GM12878 (cell line): ENCODE data around the gene NUDCD3. TPM values are rescaled to one million over a fixed set of nuclear protein-coding genes. Genes with fewer than 3 reads are reported as not detected.

Source experiments
- ATAC-seq: fragments of 200-7000 bp; cut with Tn5 transposase; 3 replicates; pipeline ENCODE4 v1.9.1; 2020; ENCODE audit warnings: mild to moderate bottlenecking, moderate library complexity
- BruUV-seq: library from RNA; stranded (reverse); fragments of 400-500 nt; replicated peaks from 2 replicates; lab custom pipeline; 2021; lab: Mats Ljungman, UMichigan
- CTCF ChIA-PET: fragments of 300-600 bp; sonication (Branson Sonifier 250); formaldehyde crosslinking; extraction: SDS; loops from one replicate; lab custom pipeline; 2021; ENCODE audit warnings: inconsistent platforms; lab: Yijun Ruan, JAX
- POLR2A ChIA-PET: fragments of 350-600 bp; formaldehyde crosslinking; extraction: SDS; loops from one replicate; lab custom pipeline; 2021; ENCODE audit warnings: inconsistent platforms; lab: Charles Lee
- RAD21 ChIA-PET: fragments of 300-600 bp; sonication (Branson Sonifier 250); formaldehyde crosslinking; loops from one replicate; lab custom pipeline; 2023; ENCODE audit warnings: antibody characterized with exemption; ENCODE audit not compliant: unreplicated experiment; lab: Charles Lee
- SMC1A ChIA-PET: fragments of 300-600 bp; sonication (Branson Sonifier 250); formaldehyde crosslinking; loops from one replicate; lab custom pipeline; 2023; ENCODE audit not compliant: unreplicated experiment, uncharacterized antibody; lab: Charles Lee
- DNase-seq: peaks from one replicate; pipeline ENCODE4 v3.0.0-alpha.2; 2011; ENCODE audit warnings: low read depth, low spot score
- FAIRE-seq: peaks from 3 replicates; lab custom pipeline; 2011; peaks lifted over from hg19 to GRCh38; lab: Jason Lieb, UNC
- H2AFZ ChIP-seq: 2 replicates; pipeline ENCODE4 v1.6.0; 2011; ENCODE audit warnings: low read depth, low read length, control low read depth; ENCODE audit not compliant: control insufficient read depth
- H3K27ac ChIP-seq: 2 replicates; pipeline ENCODE4 v1.5.1; 2011; ENCODE audit warnings: control low read depth; ENCODE audit not compliant: control insufficient read depth, insufficient read depth
- H3K27me3 ChIP-seq, 2 experiments: replicated peaks in 1 of 2; 2 replicates each; pipeline versions ENCODE4 v1.6.0 to v1.6.1; 2011; ENCODE audit warnings: low read length in 1 of 2; ENCODE audit not compliant: control insufficient read depth in 2 of 2, insufficient read depth in 2 of 2
- H3K36me3 ChIP-seq, 2 experiments: 2 replicates each; pipeline ENCODE4 v1.5.1; 2011; ENCODE audit warnings: low read length in 1 of 2; ENCODE audit not compliant: control insufficient read depth in 2 of 2, insufficient read depth in 2 of 2
- H3K4me1 ChIP-seq: 2 replicates; pipeline ENCODE4 v1.6.1; 2011; ENCODE audit warnings: mild to moderate bottlenecking, low read length, moderate library complexity, mixed read lengths; ENCODE audit not compliant: control insufficient read depth, insufficient read depth
- H3K4me2 ChIP-seq: 2 replicates; pipeline ENCODE4 v1.6.0; 2011; ENCODE audit warnings: control low read depth; ENCODE audit not compliant: control insufficient read depth, insufficient read depth
- H3K4me3 ChIP-seq: fragments of 200-600 bp; sonication (generic); 2 replicates; pipeline ENCODE4 v1.5.1; 2016
- H3K79me2 ChIP-seq: 2 replicates; pipeline ENCODE4 v1.6.0; 2011; ENCODE audit warnings: low read length; ENCODE audit not compliant: control insufficient read depth, insufficient read depth
- H3K9ac ChIP-seq: 2 replicates; pipeline ENCODE4 v1.8.0; 2011; ENCODE audit warnings: low read length, control low read depth, mixed read lengths; ENCODE audit not compliant: control insufficient read depth, insufficient read depth
- H3K9me3 ChIP-seq: replicated peaks from 3 replicates; pipeline ENCODE4 v1.5.1; 2011; ENCODE audit warnings: mild to moderate bottlenecking, low read length; ENCODE audit not compliant: control insufficient read depth, insufficient read depth
- H4K20me1 ChIP-seq: 2 replicates; pipeline ENCODE4 v1.6.0; 2011; ENCODE audit not compliant: control insufficient read depth, insufficient read depth
- CUX1 ChIP-seq: IDR thresholded peaks from 2 replicates; pipeline ENCODE4 v1.6.1; 2012; ENCODE audit warnings: improper control_type of control experiment, low read depth, low read length; ENCODE audit not compliant: insufficient replicate concordance
- E2F8 ChIP-seq: fragments of 450-650 bp; IDR thresholded peaks from 2 replicates; pipeline ENCODE4 v1.6.1; 2018; ENCODE audit warnings: mild to moderate bottlenecking, low read depth, moderate library complexity; ENCODE audit not compliant: partially characterized antibody
- E4F1 ChIP-seq: fragments of 450-650 bp; IDR thresholded peaks from 2 replicates; pipeline ENCODE4 v1.6.1; 2018; ENCODE audit warnings: borderline replicate concordance, mild to moderate bottlenecking; ENCODE audit not compliant: partially characterized antibody
- ESRRA ChIP-seq: IDR thresholded peaks from 2 replicates; pipeline ENCODE4 v1.6.1; 2012; ENCODE audit warnings: mild to moderate bottlenecking, low read length, improper control_type of control experiment
- EZH2 ChIP-seq: IDR thresholded peaks from 2 replicates; pipeline ENCODE4 v1.6.1; 2012; ENCODE audit warnings: low read depth, mild to moderate bottlenecking, control low read depth, inconsistent platforms, low read length, borderline replicate concordance; ENCODE audit not compliant: control insufficient read depth
- FOS ChIP-seq: IDR thresholded peaks from 3 replicates; pipeline ENCODE4 v1.6.1; 2011; ENCODE audit warnings: borderline replicate concordance; ENCODE audit not compliant: insufficient read length; ENCODE audit errors: extremely low read depth
- MEF2A ChIP-seq: IDR thresholded peaks from 2 replicates; pipeline ENCODE4 v1.6.1; 2011; ENCODE audit warnings: low read depth, mild to moderate bottlenecking, low read length, moderate library complexity; ENCODE audit not compliant: insufficient read depth
- MYC ChIP-seq: IDR thresholded peaks from 2 replicates; pipeline ENCODE4 v1.6.1; 2011; ENCODE audit warnings: mild to moderate bottlenecking, low read length, moderate library complexity, inconsistent platforms; ENCODE audit not compliant: insufficient read depth, insufficient replicate concordance, insufficient read length, severe bottlenecking
- RAD21 ChIP-seq: IDR thresholded peaks from 2 replicates; pipeline ENCODE4 v1.6.1; 2011; ENCODE audit warnings: mild to moderate bottlenecking, low read depth, low read length, moderate library complexity; ENCODE audit not compliant: insufficient read depth
- RCOR1 ChIP-seq: conservative IDR thresholded peaks from 2 replicates; pipeline ENCODE4 v1.6.1; 2012; ENCODE audit warnings: low read depth, low read length, improper control_type of control experiment
- RUNX3 ChIP-seq: IDR thresholded peaks from 2 replicates; pipeline ENCODE4 v1.6.1; 2012; ENCODE audit warnings: low read length, inconsistent platforms
- SMAD5 ChIP-seq: IDR thresholded peaks from 2 replicates; pipeline ENCODE4 v1.6.1; 2016; ENCODE audit warnings: antibody characterized with exemption, low read depth
- WRNIP1 ChIP-seq: IDR thresholded peaks from 2 replicates; pipeline ENCODE4 v1.6.1; 2011; ENCODE audit warnings: low read depth, low read length, improper control_type of control experiment, borderline replicate concordance
- WGBS: methylation state at CpG from one replicate; pipeline ENCODE4 v1.1.6; 2016; ENCODE audit warnings: low lambda C conversion rate; ENCODE audit not compliant: insufficient replicate concordance, insufficient coverage; ENCODE audit errors: missing lambda C conversion rate; 5-methylcytosine and 5-hydroxymethylcytosine counted together
- in situ Hi-C: fragments of 300-500 bp; cut with MboI; formaldehyde crosslinking; loops from 9 replicates; pipeline ENCODE4 v1.14.3; 2018; ENCODE audit warnings: mixed read lengths
- intact Hi-C: fragments of 100-400 bp; cut with micrococcal nuclease; formaldehyde crosslinking; loops from one replicate; pipeline ENCODE4 v1.14.2; 2022; ENCODE audit not compliant: unreplicated experiment
- polyA plus RNA-seq, 11 experiments: library from polyadenylated mRNA; depleted of rRNA in 4 of 11; unstranded in 6 of 11; stranded (reverse) in 5 of 11; fragments of >200 nt; fragmentation: Nextera tagmentation in 4 of 11; fragmentation: Illumina TruSeq in 1 of 11; extraction: Ambion mirVana in 4 of 11; extraction: Trizol in 1 of 11; gene quantifications; 1 replicate in 1 of 11; 2 replicates in 10 of 11; pipeline versions ENCODE4 v1.2.1 to v1.2.3, GENCODE V29; 2011 to 2016; ENCODE audit warnings: inconsistent platforms in 2 of 11, missing spikeins in 2 of 11, low read depth in 1 of 11
- total RNA-seq, 4 experiments: library from RNA; depleted of rRNA in 3 of 4; stranded (reverse); fragments of >200 nt in 3 of 4; fragmentation: Illumina TruSeq in 1 of 4; extraction: Trizol in 1 of 4; gene quantifications; 2 replicates each; pipeline versions ENCODE4 v1.2.1 to v1.2.3, GENCODE V29; 2013 to 2021

NUDCD3 gene
- total and polyA plus RNA-seq, 10 of the 15 experiments (the other 5 are each of a cell fraction or from before 2014, with no cell fraction given): 25.0 to 89.8 (median 46.4) TPM

DNA sequence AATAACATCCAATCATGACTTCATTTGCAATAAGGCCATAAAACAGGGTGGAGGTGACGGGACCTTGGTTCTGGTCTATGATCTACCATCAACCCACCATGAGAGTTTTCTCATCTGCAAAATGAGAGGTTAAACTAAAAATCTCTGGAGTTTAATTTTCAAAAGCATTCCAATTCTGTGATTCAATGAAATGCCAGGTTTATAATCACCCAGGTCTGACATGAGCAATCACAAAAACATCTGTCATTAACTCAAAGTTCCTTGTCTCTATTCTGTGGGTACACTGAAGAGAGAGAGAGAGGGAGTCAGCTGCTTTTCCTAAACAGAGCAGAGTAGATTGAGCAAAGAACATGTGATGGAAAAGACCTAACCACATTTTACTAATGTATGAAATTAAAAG, 75.4 kb downstream of the NUDCD3 start:
- intact Hi-C loops: no loop called here
- no TSS peak for BruUV-seq
- no peak for TF ChIP-seq MYC
- no peak for TF ChIP-seq WRNIP1
- no peak for TF ChIP-seq RAD21
- no peak for TF ChIP-seq MEF2A
- no peak for TF ChIP-seq CUX1
- TF ChIP-seq FOS: no peak
- no peak for TF ChIP-seq RUNX3
- no peak for TF ChIP-seq E4F1
- TF ChIP-seq EZH2: no peak
- no peak for TF ChIP-seq ESRRA
- no peak for TF ChIP-seq E2F8
- no peak for TF ChIP-seq RCOR1
- no peak for TF ChIP-seq SMAD5

More for the DNA sequence above, 75.4 kb downstream of the NUDCD3 start:
- Histone ChIP-seq H3K79me2 (peaks cover 3% of the 10 kb centered on the region), H3K9me3 (peaks cover 3% of the 10 kb centered on the region; the same call in 2 of the 3 replicates), H3K4me1 (no peaks in the 10 kb centered on the region), H3K4me2 (no peak overlapping the region), H3K4me3 (no peak overlapping the region), H3K9ac (no peak overlapping the region), H3K27me3 (no peaks in the 10 kb centered on the region), H3K36me3 (peaks cover 3 to 8% of the 10 kb centered on the region in 2 experiments), H4K20me1 (no peaks in the 10 kb centered on the region), H3K27ac (no peak overlapping the region), H2AFZ (no peak overlapping the region)
- RAD21 ChIA-PET: no interaction called here
- CTCF ChIA-PET: interaction anchor here (1.5 kb wide), 1 partner anchor 8 kb away, joined by 3 read pairs; no protein-coding TSS in a partner anchor
- SMC1A ChIA-PET: interaction anchor here (1.0 kb wide), 1 partner anchor 51 kb away, joined by 3 read pairs; no protein-coding TSS in a partner anchor
- in situ Hi-C loops: no loop called here
- POLR2A ChIA-PET: no interaction called here
- no peak for DNase-seq
- FAIRE-seq: no peak
- ATAC-seq: no peak
- 100% methylated on average over 1 of the region's 1 CpG for WGBS
